Cardiac muscle cell (in vitro differentiated cells and primary cell): Measurements from ENCODE around the gene XRCC1. TPM values are rescaled to one million over a fixed set of nuclear protein-coding genes. Genes with fewer than 3 reads are reported as not detected.

Experiments
- DNase-seq, 2 donors: peaks; one replicate each; pipeline versions ENCODE4 v3.0.0 to v3.0.0-alpha.2; 2010 to 2017; ENCODE audit warnings: low read depth in 1 of 2, low spot score in 1 of 2
- H3K27ac ChIP-seq: fragments of 200-600 bp; sonication (generic); 2 replicates; pipeline ENCODE4 v1.5.1; 2016
- H3K27me3 ChIP-seq: fragments of 200-600 bp; sonication (generic); 2 replicates; pipeline ENCODE4 v1.6.0; 2016; ENCODE audit warnings: control low read depth
- H3K36me3 ChIP-seq: fragments of 200-600 bp; sonication (generic); 2 replicates; pipeline ENCODE4 v1.5.1; 2016; ENCODE audit warnings: control low read depth
- H3K4me1 ChIP-seq: fragments of 200-600 bp; sonication (generic); 2 replicates; pipeline ENCODE4 v1.8.1; 2017; ENCODE audit warnings: low read depth, mild to moderate bottlenecking, mixed run types
- H3K4me3 ChIP-seq: fragments of 200-600 bp; sonication (generic); 2 replicates; pipeline ENCODE4 v1.5.1; 2016; ENCODE audit warnings: mild to moderate bottlenecking
- H3K9me3 ChIP-seq: fragments of 200-600 bp; sonication (generic); 2 replicates; pipeline ENCODE4 v1.5.1; 2017; ENCODE audit warnings: low read depth, mild to moderate bottlenecking, control low read depth
- CTCF ChIP-seq: IDR thresholded peaks from 2 replicates; pipeline ENCODE4 v1.5.1; 2012; ENCODE audit warnings: low read depth, mild to moderate bottlenecking, low read length
- polyA plus RNA-seq: library from polyadenylated mRNA; unstranded; fragments of >200 nt; fragmentation: Nextera tagmentation; extraction: Ambion mirVana; gene quantifications from 2 replicates; pipeline ENCODE4 v1.2.1, GENCODE V29; 2016
- total RNA-seq: library from RNA; depleted of rRNA; stranded (reverse); fragments of >200 nt; gene quantifications from 2 replicates; pipeline ENCODE4 v1.2.3, GENCODE V29; 2016

XRCC1 gene
- total and polyA plus RNA-seq, 2 experiments from 2014 or later: 52.0 to 82.5 TPM

- Histone ChIP-seq H3K36me3 (no peaks in the 10 kb centered on the region), H3K9me3 (no peaks in the 10 kb centered on the region), H3K27me3 (no peaks in the 10 kb centered on the region), H3K27ac (no peak overlapping the region), H3K4me1 (no peaks in the 10 kb centered on the region), H3K4me3 (no peak overlapping the region)
- DNase-seq: no peak
- TF ChIP-seq CTCF: no peak
Observed at GRCh38 chr19:43511324-43511723, 64.0 kb downstream of the XRCC1 start.

- Histone ChIP-seq H3K4me1 (no peaks in the 10 kb centered on the region), H3K9me3 (no peaks in the 10 kb centered on the region), H3K4me3 (no peak overlapping the region), H3K27me3 (no peaks in the 10 kb centered on the region), H3K27ac (no peak overlapping the region), H3K36me3 (no peaks in the 10 kb centered on the region)
- no peak for DNase-seq
- TF ChIP-seq CTCF: no peak
Observed at GRCh38 chr19:43510713-43511112, 64.6 kb downstream of the XRCC1 start.

- TF ChIP-seq CTCF: no peak
- no peaks in the 10 kb centered on the region for H3K27me3 ChIP-seq
- no peaks in the 10 kb centered on the region for H3K4me1 ChIP-seq
- no peak overlapping the region for H3K27ac ChIP-seq
- no peaks in the 10 kb centered on the region for H3K36me3 ChIP-seq
- no peaks in the 10 kb centered on the region for H3K9me3 ChIP-seq
- H3K4me3 ChIP-seq: no peak overlapping the region
- DNase-seq: no peak
Observed at GRCh38 chr19:43507880-43508279, 67.4 kb downstream of the XRCC1 start.

- no peaks in the 10 kb centered on the region for H3K27me3 ChIP-seq
- H3K27ac ChIP-seq: no peak overlapping the region
- no peak for DNase-seq
- H3K9me3 ChIP-seq: no peaks in the 10 kb centered on the region
- no peak for TF ChIP-seq CTCF
- no peaks in the 10 kb centered on the region for H3K4me1 ChIP-seq
- H3K36me3 ChIP-seq: no peaks in the 10 kb centered on the region
- no peak overlapping the region for H3K4me3 ChIP-seq
Observed at GRCh38 chr19:43506629-43507028, 68.7 kb downstream of the XRCC1 start.

GRCh38 chr19:43505941-43506340, 69.4 kb downstream of the XRCC1 start:
- no peaks in the 10 kb centered on the region for H3K4me1 ChIP-seq
- no peak overlapping the region for H3K27ac ChIP-seq
- H3K4me3 ChIP-seq: no peak overlapping the region
- H3K9me3 ChIP-seq: no peaks in the 10 kb centered on the region
- no peaks in the 10 kb centered on the region for H3K27me3 ChIP-seq
- DNase-seq: no peak
- TF ChIP-seq CTCF: no peak
- H3K36me3 ChIP-seq: no peaks in the 10 kb centered on the region

- H3K27ac ChIP-seq: no peak overlapping the region
- H3K9me3 ChIP-seq: no peaks in the 10 kb centered on the region
- no peaks in the 10 kb centered on the region for H3K36me3 ChIP-seq
- H3K4me1 ChIP-seq: no peaks in the 10 kb centered on the region
- no peak for DNase-seq
- no peak for TF ChIP-seq CTCF
- H3K4me3 ChIP-seq: no peak overlapping the region
- no peaks in the 10 kb centered on the region for H3K27me3 ChIP-seq
Observed at GRCh38 chr19:43505186-43505456, 70.2 kb downstream of the XRCC1 start.
